GM11168 (cell line): ENCODE results near the gene BCAS3.

Experiments used
- in situ Hi-C: fragments of 300-500 bp; cut with MboI; formaldehyde crosslinking; loops from one replicate; pipeline ENCODE4 v1.12.0; 2022; ENCODE audit warnings: low sequenced_read_pairs; ENCODE audit not compliant: unreplicated experiment

The BCAS3 gene

GRCh38 chr17:61363601-61364462 is 686.2 kb downstream of the BCAS3 start:
- in situ Hi-C loops, result loop anchor here (25.0 kb wide), 1 partner anchor 352 kb away; no protein-coding TSS in a partner anchor

GRCh38 chr17:61364463-61364846 is 686.8 kb downstream of the BCAS3 start:
- in situ Hi-C loops, result loop anchor here (25.0 kb wide), 1 partner anchor 352 kb away; no protein-coding TSS in a partner anchor

- in situ Hi-C loops, result loop anchor here (25.0 kb wide), 1 partner anchor 354 kb away; no protein-coding TSS in a partner anchor
These were observed 688.5 kb downstream of the BCAS3 start for GRCh38 chr17:61366076-61366714.

GRCh38 chr17:61366715-61367413 is 689.2 kb downstream of the BCAS3 start:
- in situ Hi-C loops, result loop anchor here (25.0 kb wide), 1 partner anchor 355 kb away; no protein-coding TSS in a partner anchor

GRCh38 chr17:61368049-61368831 is 690.6 kb downstream of the BCAS3 start:
- in situ Hi-C loops, result loop anchor here (25.0 kb wide), 1 partner anchor 356 kb away; no protein-coding TSS in a partner anchor

- in situ Hi-C loops, result loop anchor here (25.0 kb wide), 1 partner anchor 357 kb away; no protein-coding TSS in a partner anchor
These were observed 691.3 kb downstream of the BCAS3 start for GRCh38 chr17:61368832-61369450.

- in situ Hi-C loops, result loop anchor here (25.0 kb wide), 1 partner anchor 357 kb away; no protein-coding TSS in a partner anchor
These were observed 692.1 kb downstream of the BCAS3 start for GRCh38 chr17:61369751-61370150.

- in situ Hi-C loops, result loop anchor here (25.0 kb wide), 1 partner anchor 359 kb away; no protein-coding TSS in a partner anchor
These were observed 693.5 kb downstream of the BCAS3 start for GRCh38 chr17:61371179-61371578.

GRCh38 chr17:61371606-61372005 is 694.0 kb downstream of the BCAS3 start:
- in situ Hi-C loops, result loop anchor here (25.0 kb wide), 1 partner anchor 359 kb away; no protein-coding TSS in a partner anchor

- in situ Hi-C loops, result loop anchor here (25.0 kb wide), 1 partner anchor 360 kb away; no protein-coding TSS in a partner anchor
These were observed 694.8 kb downstream of the BCAS3 start for GRCh38 chr17:61372436-61372835.

- in situ Hi-C loops, result loop anchor here (25.0 kb wide), 1 partner anchor 665 kb away; no protein-coding TSS in a partner anchor
These were observed 699.5 kb downstream of the BCAS3 start for GRCh38 chr17:61376931-61377838.

GRCh38 chr17:61378658-61379456 is 701.2 kb downstream of the BCAS3 start:
- in situ Hi-C loops, result loop anchor here (25.0 kb wide), 1 partner anchor 667 kb away; no protein-coding TSS in a partner anchor

- in situ Hi-C loops, result loop anchor here (25.0 kb wide), 1 partner anchor 667 kb away; no protein-coding TSS in a partner anchor
These were observed 702.0 kb downstream of the BCAS3 start for GRCh38 chr17:61379457-61380216.

GRCh38 chr17:61380217-61380835 is 702.7 kb downstream of the BCAS3 start:
- in situ Hi-C loops, result loop anchor here (25.0 kb wide), 1 partner anchor 668 kb away; no protein-coding TSS in a partner anchor

GRCh38 chr17:61380836-61381525 is 703.3 kb downstream of the BCAS3 start:
- in situ Hi-C loops, result loop anchor here (25.0 kb wide), 1 partner anchor 669 kb away; no protein-coding TSS in a partner anchor
